Endodermal cell (in vitro differentiated cells): ENCODE data around the gene GRAMD2B. TPM values are rescaled to one million over a fixed set of nuclear protein-coding genes. Genes with fewer than 3 reads are reported as not detected.
"Not testable (repeated sequence)": the region's sequence is repeated elsewhere in the genome, so short reads cannot be mapped to it uniquely, and the experiment has no call there.

Experiments used
- DNase-seq: peaks from one replicate; pipeline ENCODE4 v3.0.0-alpha.2; 2017
- H3K27ac ChIP-seq: 2 replicates; pipeline ENCODE4 v1.5.1; 2013; ENCODE audit warnings: mild to moderate bottlenecking, low read depth, low read length, moderate library complexity
- H3K27me3 ChIP-seq: 2 replicates; pipeline ENCODE4 v1.6.1; 2013; ENCODE audit warnings: mild to moderate bottlenecking, low read length, moderate library complexity; ENCODE audit not compliant: insufficient read depth, control insufficient read depth, poor library complexity, severe bottlenecking
- H3K36me3 ChIP-seq: 2 replicates; pipeline ENCODE4 v1.7.0; 2013; ENCODE audit warnings: mild to moderate bottlenecking, low read length, moderate library complexity; ENCODE audit not compliant: control insufficient read depth, insufficient read depth
- H3K4me1 ChIP-seq: one replicate; pipeline ENCODE4 v1.7.0; 2013; ENCODE audit warnings: low read length; ENCODE audit not compliant: control insufficient read depth, insufficient read depth
- H3K4me3 ChIP-seq: 2 replicates; pipeline ENCODE4 v1.5.1; 2013; ENCODE audit warnings: mild to moderate bottlenecking, low read length, moderate library complexity
- H3K9ac ChIP-seq: 2 replicates; pipeline ENCODE4 v1.6.1; 2013; ENCODE audit warnings: mild to moderate bottlenecking, low read length, moderate library complexity; ENCODE audit not compliant: poor library complexity, severe bottlenecking; ENCODE audit errors: extremely low read depth
- H3K9me3 ChIP-seq: 2 replicates; pipeline ENCODE4 v1.6.1; 2013; ENCODE audit warnings: mild to moderate bottlenecking, low read length, moderate library complexity; ENCODE audit not compliant: control insufficient read depth
- H3K27ac Mint-ChIP-seq: 2 replicates; pipeline ENCODE4 v1.8.0; 2020; ENCODE audit warnings: mixed read lengths
- H3K27me3 Mint-ChIP-seq: 2 replicates; pipeline ENCODE4 v1.8.0; 2021; ENCODE audit warnings: mild to moderate bottlenecking, mixed read lengths; ENCODE audit not compliant: insufficient read depth
- H3K36me3 Mint-ChIP-seq: 2 replicates; pipeline ENCODE4 v1.8.0; 2020; ENCODE audit warnings: low read depth, mixed read lengths
- H3K4me1 Mint-ChIP-seq: 2 replicates; pipeline ENCODE4 v1.8.0; 2020; ENCODE audit warnings: mixed read lengths
- H3K4me3 Mint-ChIP-seq: 2 replicates; pipeline ENCODE4 v1.8.0; 2020; ENCODE audit warnings: mild to moderate bottlenecking, moderate library complexity, mixed read lengths
- H3K9me3 Mint-ChIP-seq: 2 replicates; pipeline ENCODE4 v1.8.0; 2020; ENCODE audit warnings: mild to moderate bottlenecking, mixed read lengths
- WGBS, 2 experiments: methylation state at CpG; one replicate each; pipeline versions ENCODE4 v1.1.5 to v1.1.7; 2013; ENCODE audit warnings: missing lambda C conversion rate in 2 of 2, mixed read lengths in 1 of 2; ENCODE audit not compliant: insufficient coverage in 1 of 2, insufficient read length in 1 of 2; 5-methylcytosine and 5-hydroxymethylcytosine counted together
- total RNA-seq, 2 donors: library from RNA; stranded (reverse); fragmentation: NEBNext Ultra II Directional in 1 of 2; extraction: Animal tissue kit (Norgen Biotek cat#: 25700) in 1 of 2; gene quantifications; 2 replicates in 1 of 2; 3 replicates in 1 of 2; pipeline ENCODE4 v1.2.1, GENCODE V29; 2021
- TF ChIP-seq, protein P1 (sequence below): fragments of 200-600 bp; sonication (generic); conservative IDR thresholded peaks from 2 replicates; pipeline ENCODE4 v1.5.0; 2021; ENCODE audit warnings: antibody characterized with exemption, mild to moderate bottlenecking

The GRAMD2B gene
- total RNA-seq, 2 donors from 2014 or later = 8.4 to 11.1 TPM

DNA sequence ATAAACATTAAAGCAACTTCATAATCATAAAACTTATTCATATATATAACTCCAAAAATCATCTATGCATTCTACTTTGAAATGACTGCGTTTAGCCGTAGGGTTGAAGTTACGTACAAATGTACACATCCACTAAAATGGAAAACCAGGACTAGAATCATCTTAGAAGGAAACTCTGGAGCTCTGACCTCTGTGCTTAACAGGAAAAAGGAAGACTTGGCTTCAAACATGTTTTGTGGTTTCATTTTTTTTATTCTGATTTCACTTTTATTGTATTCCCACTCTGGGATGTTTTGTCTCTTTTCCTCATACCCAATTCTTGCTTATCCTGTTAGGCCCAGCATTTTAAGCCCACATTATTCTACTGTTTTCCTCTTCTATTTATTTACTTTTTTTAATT lies 44.9 kb downstream of the GRAMD2B start:
- Mint-ChIP-seq H3K4me1 (peaks cover 14% of the 10 kb centered on the region), H3K27me3 (peaks cover 35% of the 10 kb centered on the region), H3K9me3 (no peaks in the 10 kb centered on the region), H3K27ac (no peak overlapping the region), H3K36me3 (peaks cover 8% of the 10 kb centered on the region), H3K4me3 (no peak overlapping the region)
- Histone ChIP-seq H3K27ac (no peak overlapping the region), H3K27me3 (peaks cover 9% of the 10 kb centered on the region), H3K4me3 (no peak overlapping the region), H3K9ac (no peak overlapping the region), H3K9me3 (no peaks in the 10 kb centered on the region), H3K36me3 (peaks cover 17% of the 10 kb centered on the region), H3K4me1 (peaks cover 12% of the 10 kb centered on the region)
- 89 to 97% methylated on average over 3 of the region's 3 CpGs for WGBS, 2 experiments
- TF ChIP-seq, protein P1, sequence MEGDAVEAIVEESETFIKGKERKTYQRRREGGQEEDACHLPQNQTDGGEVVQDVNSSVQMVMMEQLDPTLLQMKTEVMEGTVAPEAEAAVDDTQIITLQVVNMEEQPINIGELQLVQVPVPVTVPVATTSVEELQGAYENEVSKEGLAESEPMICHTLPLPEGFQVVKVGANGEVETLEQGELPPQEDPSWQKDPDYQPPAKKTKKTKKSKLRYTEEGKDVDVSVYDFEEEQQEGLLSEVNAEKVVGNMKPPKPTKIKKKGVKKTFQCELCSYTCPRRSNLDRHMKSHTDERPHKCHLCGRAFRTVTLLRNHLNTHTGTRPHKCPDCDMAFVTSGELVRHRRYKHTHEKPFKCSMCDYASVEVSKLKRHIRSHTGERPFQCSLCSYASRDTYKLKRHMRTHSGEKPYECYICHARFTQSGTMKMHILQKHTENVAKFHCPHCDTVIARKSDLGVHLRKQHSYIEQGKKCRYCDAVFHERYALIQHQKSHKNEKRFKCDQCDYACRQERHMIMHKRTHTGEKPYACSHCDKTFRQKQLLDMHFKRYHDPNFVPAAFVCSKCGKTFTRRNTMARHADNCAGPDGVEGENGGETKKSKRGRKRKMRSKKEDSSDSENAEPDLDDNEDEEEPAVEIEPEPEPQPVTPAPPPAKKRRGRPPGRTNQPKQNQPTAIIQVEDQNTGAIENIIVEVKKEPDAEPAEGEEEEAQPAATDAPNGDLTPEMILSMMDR = no peak
- DNase-seq = no peak

- Histone ChIP-seq H3K9ac (no peak overlapping the region), H3K4me1 (peaks cover 7% of the 10 kb centered on the region), H3K4me3 (no peak overlapping the region), H3K27ac (no peak overlapping the region), H3K36me3 (peaks cover 21% of the 10 kb centered on the region), H3K9me3 (no peaks in the 10 kb centered on the region), H3K27me3 (peaks cover 7% of the 10 kb centered on the region)
- Mint-ChIP-seq H3K36me3 (peaks cover 11% of the 10 kb centered on the region), H3K9me3 (no peaks in the 10 kb centered on the region), H3K4me1 (peaks cover 5% of the 10 kb centered on the region), H3K4me3 (no peak overlapping the region), H3K27ac (no peak overlapping the region), H3K27me3 (peaks cover 19% of the 10 kb centered on the region)
- WGBS, 2 experiments = 90 to 93% methylated on average over 3 to 6 of the region's 6 CpGs
- DNase-seq = no peak
- TF ChIP-seq, protein P1 = no peak
Observed at GRCh38 chr5:126469536-126470316, 46.5 kb downstream of the GRAMD2B start.

- not testable (repeated sequence) for H3K9ac ChIP-seq, H3K4me3 ChIP-seq, H3K9me3 Mint-ChIP-seq, H3K4me1 Mint-ChIP-seq, H3K4me3 Mint-ChIP-seq, H3K27ac Mint-ChIP-seq, H3K9me3 ChIP-seq, H3K4me1 ChIP-seq, H3K27me3 ChIP-seq, DNase-seq, H3K27ac ChIP-seq
- Mint-ChIP-seq H3K27me3 (peaks cover 13% of the 10 kb centered on the region), H3K36me3 (peaks cover 14% of the 10 kb centered on the region)
- peaks cover 21% of the 10 kb centered on the region for H3K36me3 ChIP-seq
- 88 to 95% methylated on average over 5 to 6 of the region's 6 CpGs for WGBS, 2 experiments
Observed at GRCh38 chr5:126470529-126470928, 47.3 kb downstream of the GRAMD2B start.
